H1 (cell line): Measurements from ENCODE around the gene TRDN. TPM values are rescaled to one million over a fixed set of nuclear protein-coding genes. Genes with fewer than 3 reads are reported as not detected.

Source experiments
- CTCF ChIA-PET: fragments of 300-600 bp; sonication (Branson Sonifier 250); formaldehyde crosslinking; loops from one replicate; lab custom pipeline; 2021; ENCODE audit not compliant: partially characterized antibody; lab: Charles Lee
- POLR2A ChIA-PET: fragments of 300-600 bp; sonication (Branson Sonifier 250); formaldehyde crosslinking; loops from one replicate; lab custom pipeline; 2021; ENCODE audit warnings: inconsistent platforms; ENCODE audit not compliant: partially characterized antibody; lab: Charles Lee
- DNase-seq, 2 experiments: peaks; one replicate each; pipeline versions ENCODE4 v3.0.0 to v3.0.0-alpha.2; 2010 to 2022; ENCODE audit warnings: low spot score in 2 of 2, low read depth in 1 of 2, mixed read lengths in 1 of 2
- FAIRE-seq: peaks from 2 replicates; lab custom pipeline; 2011; peaks lifted over from hg19 to GRCh38; lab: Jason Lieb, UNC
- H2AFZ ChIP-seq: 2 replicates; pipeline ENCODE4 v1.8.1; 2012; ENCODE audit warnings: low read length, inconsistent platforms
- H2AK5ac ChIP-seq: 2 replicates; pipeline ENCODE4 v1.6.1; 2013; ENCODE audit warnings: low read depth, low read length
- H2BK120ac ChIP-seq: replicated peaks from 2 replicates; pipeline ENCODE3; 2013; ENCODE audit warnings: low read depth, low read length, inconsistent platforms
- H2BK12ac ChIP-seq: 2 replicates; pipeline ENCODE4 v1.6.1; 2013; ENCODE audit warnings: low read depth, low read length
- H2BK15ac ChIP-seq: 2 replicates; pipeline ENCODE4 v1.6.1; 2013; ENCODE audit warnings: low read length
- H2BK20ac ChIP-seq: 2 replicates; pipeline ENCODE4 v1.6.1; 2013; ENCODE audit warnings: low read length
- H2BK5ac ChIP-seq: 2 replicates; pipeline ENCODE4 v1.6.1; 2013; ENCODE audit warnings: low read depth, low read length
- H3K14ac ChIP-seq: 2 replicates; pipeline ENCODE4 v1.6.1; 2013; ENCODE audit warnings: inconsistent platforms; ENCODE audit not compliant: insufficient read length
- H3K18ac ChIP-seq: 2 replicates; pipeline ENCODE4 v1.6.1; 2013; ENCODE audit warnings: low read length; ENCODE audit errors: extremely low read depth
- H3K23ac ChIP-seq: 2 replicates; pipeline ENCODE4 v1.6.1; 2013; ENCODE audit warnings: inconsistent platforms; ENCODE audit not compliant: insufficient read length
- H3K23me2 ChIP-seq: 2 replicates; pipeline ENCODE4 v1.6.1; 2013; ENCODE audit warnings: low read depth, low read length
- H3K27ac ChIP-seq: 2 replicates; pipeline ENCODE4 v1.6.1; 2011; ENCODE audit warnings: low read depth, low read length, inconsistent platforms
- H3K27me3 ChIP-seq, 4 experiments: replicated peaks in 1 of 4; 1 replicate in 1 of 4; 2 replicates in 3 of 4; pipeline versions ENCODE4 v1.6.1 to v1.8.1; 2011 to 2013; ENCODE audit warnings: low read length in 3 of 4, mild to moderate bottlenecking in 3 of 4, inconsistent platforms in 2 of 4, mixed read lengths in 2 of 4, moderate library complexity in 1 of 4; ENCODE audit not compliant: control insufficient read depth in 3 of 4, insufficient read depth in 3 of 4; ENCODE audit errors: extremely low read depth in 1 of 4
- H3K36me3 ChIP-seq, 4 experiments: 2 replicates each; pipeline versions ENCODE4 v1.6.1 to v1.8.1; 2011 to 2013; ENCODE audit warnings: mild to moderate bottlenecking in 4 of 4, low read length in 3 of 4, moderate library complexity in 2 of 4, control low read depth in 1 of 4, inconsistent platforms in 1 of 4; ENCODE audit not compliant: insufficient read depth in 4 of 4, control insufficient read depth in 2 of 4
- H3K4ac ChIP-seq: replicated peaks from 2 replicates; pipeline ENCODE3; 2013; ENCODE audit warnings: low read length, low read depth, mixed read lengths, inconsistent platforms; ENCODE audit not compliant: insufficient read length
- H3K4me1 ChIP-seq, 4 experiments: replicated peaks in 1 of 4; 1 replicate in 1 of 4; 2 replicates in 3 of 4; pipeline versions ENCODE4 v1.6.1 to v1.8.1; 2011 to 2013; ENCODE audit warnings: low read length in 3 of 4, inconsistent platforms in 2 of 4, mixed read lengths in 1 of 4; ENCODE audit not compliant: insufficient read depth in 4 of 4, control insufficient read depth in 3 of 4
- H3K4me2 ChIP-seq, 2 experiments: 2 replicates each; pipeline versions ENCODE4 v1.6.1 to v1.8.1; 2011 to 2013; ENCODE audit warnings: low read depth in 2 of 2, low read length in 2 of 2, control low read depth in 1 of 2, inconsistent platforms in 1 of 2, mild to moderate bottlenecking in 1 of 2; ENCODE audit not compliant: insufficient read depth in 1 of 2
- H3K4me3 ChIP-seq, 4 experiments: fragments of 200-600, 300-600 bp in 1 of 4; sonication (generic), shearing (Covaris generic), sonication (Bioruptor Twin) in 1 of 4; 2 replicates each; pipeline versions ENCODE4 v1.5.1 to v1.8.1; 2011 to 2016; ENCODE audit warnings: low read length in 4 of 4, low read depth in 3 of 4, control low read depth in 2 of 4, inconsistent platforms in 2 of 4, mild to moderate bottlenecking in 2 of 4, mixed read lengths in 1 of 4, moderate library complexity in 1 of 4; ENCODE audit not compliant: insufficient read depth in 2 of 4; ENCODE audit errors: extremely low read depth in 1 of 4
- H3K56ac ChIP-seq: replicated peaks from 2 replicates; pipeline ENCODE3; 2013; ENCODE audit warnings: low read depth, mild to moderate bottlenecking, mixed read lengths, low read length, inconsistent platforms; ENCODE audit not compliant: insufficient read length
- H3K79me1 ChIP-seq: 2 replicates; pipeline ENCODE4 v1.6.1; 2013; ENCODE audit warnings: low read depth, low read length, control low read depth
- H3K79me2 ChIP-seq, 2 experiments: 2 replicates each; pipeline versions ENCODE4 v1.6.1 to v1.8.1; 2012 to 2013; ENCODE audit warnings: low read length in 2 of 2, mild to moderate bottlenecking in 2 of 2, inconsistent platforms in 1 of 2; ENCODE audit not compliant: insufficient read depth in 2 of 2, control insufficient read depth in 1 of 2
- H3K9ac ChIP-seq, 4 experiments: replicated peaks in 1 of 4; 1 replicate in 1 of 4; 2 replicates in 3 of 4; pipeline versions ENCODE4 v1.6.1 to v1.8.1; 2011 to 2013; ENCODE audit warnings: low read depth in 3 of 4, low read length in 3 of 4, control low read depth in 2 of 4, mild to moderate bottlenecking in 2 of 4, moderate library complexity in 2 of 4, inconsistent platforms in 1 of 4; ENCODE audit errors: extremely low read depth in 1 of 4
- H3K9me3 ChIP-seq, 2 experiments: 2 replicates each; pipeline versions ENCODE4 v1.6.1 to v1.8.1; 2012 to 2013; ENCODE audit warnings: mild to moderate bottlenecking in 2 of 2, moderate library complexity in 2 of 2, control low read depth in 1 of 2, inconsistent platforms in 1 of 2, low read depth in 1 of 2, low read length in 1 of 2, mixed read lengths in 1 of 2; ENCODE audit not compliant: insufficient read depth in 2 of 2
- H4K20me1 ChIP-seq, 2 experiments: replicated peaks in 1 of 2; 2 replicates each; pipeline versions ENCODE3 to v1.8.1; 2011 to 2013; ENCODE audit warnings: inconsistent platforms in 2 of 2, low read length in 2 of 2, mild to moderate bottlenecking in 1 of 2; ENCODE audit not compliant: insufficient read depth in 2 of 2, control insufficient read depth in 1 of 2
- H4K5ac ChIP-seq: 2 replicates; pipeline ENCODE4 v1.6.1; 2013; ENCODE audit warnings: low read length, low read depth, mixed read lengths, inconsistent platforms; ENCODE audit not compliant: insufficient read length
- H4K8ac ChIP-seq: 2 replicates; pipeline ENCODE4 v1.8.0; 2013; ENCODE audit warnings: mild to moderate bottlenecking, moderate library complexity, low read length, inconsistent platforms; ENCODE audit not compliant: insufficient read depth; ENCODE audit errors: extremely low read depth
- H4K91ac ChIP-seq: replicated peaks from 2 replicates; pipeline ENCODE3; 2013; ENCODE audit warnings: low read length, mixed read lengths, inconsistent platforms; ENCODE audit not compliant: insufficient read length
- ATF2 ChIP-seq: IDR thresholded peaks from 2 replicates; pipeline ENCODE4 v1.6.1; 2012; ENCODE audit warnings: low read length, inconsistent platforms
- BRCA1 ChIP-seq: IDR thresholded peaks from 2 replicates; pipeline ENCODE4 v1.6.1; 2012; ENCODE audit warnings: low read depth, low read length, improper control_type of control experiment
- CEBPB ChIP-seq: IDR thresholded peaks from 2 replicates; pipeline ENCODE4 v1.6.1; 2012; ENCODE audit warnings: low read depth, low read length
- HDAC6 ChIP-seq: IDR thresholded peaks from one replicate; pipeline ENCODE4 v1.7.1; 2012; ENCODE audit warnings: low read depth, mild to moderate bottlenecking, inconsistent platforms, low read length, moderate library complexity
- NANOG ChIP-seq: IDR thresholded peaks from 2 replicates; pipeline ENCODE4 v1.6.1; 2011; ENCODE audit warnings: low read length, low read depth, mild to moderate bottlenecking, inconsistent platforms; ENCODE audit not compliant: insufficient read depth, poor library complexity, severe bottlenecking
- POLR2A ChIP-seq, 2 experiments: IDR thresholded peaks; 1 replicate in 1 of 2; 2 replicates in 1 of 2; pipeline ENCODE4 v1.6.1; 2011; ENCODE audit warnings: low read depth in 2 of 2, low read length in 2 of 2, mild to moderate bottlenecking in 2 of 2; ENCODE audit errors: control extremely low read depth in 1 of 2
- RAD21 ChIP-seq, 2 experiments: IDR thresholded peaks in 1 of 2; conservative IDR thresholded peaks in 1 of 2; 2 replicates each; pipeline ENCODE4 v1.6.1; 2011; ENCODE audit warnings: low read depth in 2 of 2, low read length in 2 of 2, improper control_type of control experiment in 1 of 2, inconsistent platforms in 1 of 2, mild to moderate bottlenecking in 1 of 2, moderate library complexity in 1 of 2
- TAF7 ChIP-seq: optimal IDR thresholded peaks from 2 replicates; pipeline ENCODE3; 2011; ENCODE audit warnings: low read depth, mild to moderate bottlenecking, inconsistent platforms, low read length, moderate library complexity, borderline replicate concordance
- WGBS, 2 experiments: shearing (Covaris generic) in 1 of 2; methylation state at CpG; one replicate each; pipeline versions ENCODE4 v1.1.6 to v1.1.7; 2013 to 2015; ENCODE audit warnings: low lambda C conversion rate in 2 of 2, mixed read lengths in 2 of 2, inconsistent platforms in 1 of 2, low coverage in 1 of 2, missing lambda C conversion rate in 1 of 2; ENCODE audit not compliant: insufficient replicate concordance in 2 of 2, insufficient coverage in 1 of 2, insufficient read length in 1 of 2; ENCODE audit errors: extremely low coverage in 1 of 2, missing lambda C conversion rate in 1 of 2; 5-methylcytosine and 5-hydroxymethylcytosine counted together
- long read RNA-seq, 2 experiments: library from RNA in 1 of 2; library from capped mRNA in 1 of 2; stranded (forward); transcript quantifications; one replicate each; pipeline ENCODE4 v2.0.0, GENCODE V29; 2021; ENCODE audit warnings: inconsistent platforms in 1 of 2
- polyA minus RNA-seq, 3 experiments: library from RNA; depleted of rRNA, polyadenylated mRNA; stranded (reverse); fragments of >200 nt; gene quantifications; 1 replicate in 2 of 3; 2 replicates in 1 of 3; pipeline ENCODE4 v1.2.3, GENCODE V29; 2011
- polyA plus RNA-seq, 7 experiments: library from polyadenylated mRNA; depleted of rRNA in 3 of 7; stranded (reverse) in 5 of 7; unstranded in 2 of 7; fragments of >200 nt in 5 of 7; fragments of 200-250 nt in 2 of 7; gene quantifications; 1 replicate in 5 of 7; 2 replicates in 1 of 7; 4 replicates in 1 of 7; pipeline versions ENCODE4 v1.2.1 to v1.2.3, GENCODE V29; 2011 to 2013; ENCODE audit warnings: missing spikeins in 2 of 7, mixed read lengths in 2 of 7
- total RNA-seq: library from RNA; stranded (reverse); fragmentation: NEBNext Ultra II Directional; extraction: Animal tissue kit (Norgen Biotek cat#: 25700); gene quantifications from 2 replicates; pipeline ENCODE4 v1.2.1, GENCODE V29; 2021

TRDN gene
- 37.5 and 41.6 TPM in 2 replicates for total RNA-seq
- polyA plus RNA-seq (2011; rRNA removed) = 1.2 and 1.6 TPM in 2 replicates
- 2.6 TPM for polyA plus RNA-seq (2011; cell fraction: cytosol; rRNA removed)
- 4.1 TPM for polyA plus RNA-seq (2011; cell fraction: nucleus; rRNA removed)
- 3.5 to 7.7 TPM (median 5.4 TPM) in 4 replicates for polyA plus RNA-seq (2012, experiment 1 of 2)
- 0.51 TPM for polyA plus RNA-seq (2012, experiment 2 of 2)
- 244 TPM for polyA plus RNA-seq (2013, experiment 1 of 2)
- 204 TPM for polyA plus RNA-seq (2013, experiment 2 of 2)
- polyA minus RNA-seq (2011; rRNA and poly(A)+ RNA removed) = 7.0 and 7.4 TPM in 2 replicates
- 2.3 TPM for polyA minus RNA-seq (2011; cell fraction: cytosol; rRNA and poly(A)+ RNA removed)
- polyA minus RNA-seq (2011; cell fraction: nucleus; rRNA and poly(A)+ RNA removed) = 18.5 TPM
- long read RNA-seq, experiment 1, partial matches to known transcripts = 1 of 30 reads
- long read RNA-seq, experiment 1, other reads (novel, unspliced or antisense) = 29 of 30 reads
- long read RNA-seq, experiment 2, partial matches to known transcripts = 24 of 30 reads
- long read RNA-seq, experiment 2, other reads (novel, unspliced or antisense) = 6 of 30 reads

GRCh38 chr6:123636782-123637181, at the start of gene TRDN:
Gene TRDN (minus strand): TSS chr6:123636950. CDS start chr6:123636775, 175 bp downstream.
- H2BK12ac ChIP-seq = no peak within 1 kb of the TSS
- DNase-seq = no peak
- WGBS, 2 experiments = 81% methylated on average over 3 of the region's 3 CpGs; no CpG with 5 or more reads in 1 of the 2 experiments
- no peaks in the 10 kb centered on the region for H3K23me2 ChIP-seq
- FAIRE-seq = no peak
- H3K79me2 ChIP-seq = no peaks in the 10 kb centered on the region
- CTCF ChIA-PET = no interaction called here
- H3K18ac ChIP-seq = no peak within 1 kb of the TSS
- no peak within 1 kb of the TSS for H2BK15ac ChIP-seq
- H4K91ac ChIP-seq = no peak within 1 kb of the TSS
- no peak within 1 kb of the TSS for H3K4ac ChIP-seq
- H4K5ac ChIP-seq = no peak within 1 kb of the TSS
- H2BK120ac ChIP-seq = no peak within 1 kb of the TSS
- no peaks in the 10 kb centered on the region for H3K36me3 ChIP-seq
- H2BK5ac ChIP-seq = no peak within 1 kb of the TSS
- H3K27ac ChIP-seq = no peak within 1 kb of the TSS
- H3K23ac ChIP-seq = no peak within 1 kb of the TSS
- H2AK5ac ChIP-seq = no peak within 1 kb of the TSS
- no peaks in the 10 kb centered on the region for H4K20me1 ChIP-seq
- H3K4me1 ChIP-seq = peaks cover 0 to 5% (median 0%) of the 10 kb centered on the region in 4 experiments; a peak in 1 of 7 replicates
- no peak within 1 kb of the TSS for H3K9ac ChIP-seq
- no peak within 1 kb of the TSS for H4K8ac ChIP-seq
- no peak within 1 kb of the TSS for H2BK20ac ChIP-seq
- no peak within 1 kb of the TSS for H3K14ac ChIP-seq
- POLR2A ChIA-PET = no interaction called here
- no peaks in the 10 kb centered on the region for H3K79me1 ChIP-seq
- no peak within 1 kb of the TSS for H3K4me3 ChIP-seq
- no peak within 1 kb of the TSS for H3K4me2 ChIP-seq
- H3K27me3 ChIP-seq = no peaks in the 10 kb centered on the region
- H2AFZ ChIP-seq = peak within 1 kb of the TSS; percentile 95
- H3K9me3 ChIP-seq = no peaks in the 10 kb centered on the region
- H3K56ac ChIP-seq = no peak within 1 kb of the TSS
- TF ChIP-seq BRCA1 (no peak), HDAC6 (no peak), RAD21 (IDR thresholded peaks at IDR 0.05 in 1 of 2, conservative IDR thresholded peaks at IDR 0.05 in 1 of 2; ENCODE audit: low read depth in 2 of 2, low read length in 2 of 2) (no peak), ATF2 (no peak), TAF7 (no peak), CEBPB (no peak), POLR2A (IDR thresholded peaks at IDR 0.05; ENCODE audit: control extremely low read depth in 1 of 2, low read depth in 2 of 2, low read length in 2 of 2) (no peak), NANOG (no peak)
